Measurements from ENCODE around the gene GBP5.

DNA sequence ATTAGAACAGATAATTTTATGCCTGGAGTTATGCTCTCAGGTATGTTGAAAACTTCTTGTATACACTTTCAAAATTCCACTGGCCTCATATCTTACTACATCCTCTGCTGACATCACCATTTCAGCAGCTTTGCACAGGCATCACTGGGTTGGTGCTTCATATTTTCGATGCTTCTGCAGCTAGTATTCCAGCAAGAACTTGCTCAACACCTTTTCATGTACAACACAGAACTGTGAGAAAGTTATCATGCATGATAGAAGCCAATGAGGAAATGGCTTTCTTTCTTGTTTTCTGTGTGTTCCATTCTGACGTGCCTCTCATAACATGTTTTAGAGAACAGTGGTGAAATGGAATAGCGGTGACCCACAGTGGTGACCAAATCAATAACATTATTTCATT lies 5.1 kb upstream of the GBP5 start:
- TF ChIP-seq, protein P1, sequence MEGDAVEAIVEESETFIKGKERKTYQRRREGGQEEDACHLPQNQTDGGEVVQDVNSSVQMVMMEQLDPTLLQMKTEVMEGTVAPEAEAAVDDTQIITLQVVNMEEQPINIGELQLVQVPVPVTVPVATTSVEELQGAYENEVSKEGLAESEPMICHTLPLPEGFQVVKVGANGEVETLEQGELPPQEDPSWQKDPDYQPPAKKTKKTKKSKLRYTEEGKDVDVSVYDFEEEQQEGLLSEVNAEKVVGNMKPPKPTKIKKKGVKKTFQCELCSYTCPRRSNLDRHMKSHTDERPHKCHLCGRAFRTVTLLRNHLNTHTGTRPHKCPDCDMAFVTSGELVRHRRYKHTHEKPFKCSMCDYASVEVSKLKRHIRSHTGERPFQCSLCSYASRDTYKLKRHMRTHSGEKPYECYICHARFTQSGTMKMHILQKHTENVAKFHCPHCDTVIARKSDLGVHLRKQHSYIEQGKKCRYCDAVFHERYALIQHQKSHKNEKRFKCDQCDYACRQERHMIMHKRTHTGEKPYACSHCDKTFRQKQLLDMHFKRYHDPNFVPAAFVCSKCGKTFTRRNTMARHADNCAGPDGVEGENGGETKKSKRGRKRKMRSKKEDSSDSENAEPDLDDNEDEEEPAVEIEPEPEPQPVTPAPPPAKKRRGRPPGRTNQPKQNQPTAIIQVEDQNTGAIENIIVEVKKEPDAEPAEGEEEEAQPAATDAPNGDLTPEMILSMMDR (conservative IDR thresholded peaks at IDR 0.05; ENCODE audit: low read length): no peak
- no peak for TF ChIP-seq EZH2phosphoT487 (IDR thresholded peaks at IDR 0.05; ENCODE audit: borderline replicate concordance)

Measured in Loucy (cell line).